HUDEP-2 (cell line): ENCODE data around the gene TMEM167B.

Experiments
- DNase-seq, 76 experiments: peaks; one replicate each; lab custom pipeline; 2025; ENCODE audit not compliant: unreplicated experiment in 76 of 76; lab: John Stamatoyannopoulos, UW

Gene TMEM167B

GRCh38 chr1:109080441-109081082, 10.0 kb upstream of the TMEM167B start:
- no peak for DNase-seq

GRCh38 chr1:109083501-109083900, 7.1 kb upstream of the TMEM167B start:
- DNase-seq, result no peak

GRCh38 chr1:109083923-109084322, 6.6 kb upstream of the TMEM167B start:
- peak in 2 of 76 experiments; percentile 6 for DNase-seq

GRCh38 chr1:109084563-109085517, 5.7 kb upstream of the TMEM167B start:
- DNase-seq, result no peak

GRCh38 chr1:109089242-109090015, 1.1 kb upstream of the TMEM167B start:
- DNase-seq, result no peak

- peak in 23 of 76 experiments; percentile 1 to 72 (median 38) for DNase-seq
Observed at GRCh38 chr1:109091078-109091838, 694 bp downstream of the TMEM167B start.

GRCh38 chr1:109091839-109092193, 1.3 kb downstream of the TMEM167B start:
- DNase-seq, result peak in 1 of 76 experiments; percentile 13

GRCh38 chr1:109094377-109094803, 3.8 kb downstream of the TMEM167B start:
- no peak for DNase-seq

- DNase-seq, result no peak
Observed at GRCh38 chr1:109094871-109095270, 4.3 kb downstream of the TMEM167B start.

- DNase-seq, result no peak
Observed at GRCh38 chr1:109095631-109096030, 5.1 kb downstream of the TMEM167B start.

- no peak for DNase-seq
Observed at GRCh38 chr1:109096120-109096519, 5.6 kb downstream of the TMEM167B start.

GRCh38 chr1:109099938-109100773, 9.6 kb downstream of the TMEM167B start:
- peak in 75 of 76 experiments; percentile 56 to 97 (median 94) for DNase-seq

- no peak for DNase-seq
Observed at GRCh38 chr1:109104364-109105151, 14.0 kb downstream of the TMEM167B start.

GRCh38 chr1:109105881-109106280, 15.3 kb downstream of the TMEM167B start:
- DNase-seq, result no peak

- DNase-seq, result no peak
Observed at GRCh38 chr1:109107785-109108184, 17.2 kb downstream of the TMEM167B start.

- no peak for DNase-seq
Observed at GRCh38 chr1:109109906-109110305, 19.3 kb downstream of the TMEM167B start.

- DNase-seq, result no peak
Observed at GRCh38 chr1:109111386-109112055, 21.0 kb downstream of the TMEM167B start.

- DNase-seq, result peak in 28 of 76 experiments; percentile 8 to 55 (median 25)
Observed at GRCh38 chr1:109112056-109112651, 21.6 kb downstream of the TMEM167B start.
